Neural progenitor cell (in vitro differentiated cells): ENCODE data around the gene ALDH5A1. TPM values are rescaled to one million over a fixed set of nuclear protein-coding genes. Genes with fewer than 3 reads are reported as not detected.

ENCODE experiments used
- DNase-seq: peaks from one replicate; pipeline ENCODE4 v3.0.0-alpha.2; 2016; ENCODE audit warnings: low spot score
- H2AFZ ChIP-seq: fragments of 200-600 bp; sonication (generic); replicated peaks from 2 replicates; pipeline ENCODE4 v1.6.1; 2016; ENCODE audit warnings: antibody characterized with exemption
- H3F3A ChIP-seq: fragments of 200-600 bp; sonication (generic); 2 replicates; pipeline ENCODE4 v1.6.1; 2016; ENCODE audit warnings: antibody characterized with exemption, low read depth
- H3K27ac ChIP-seq: fragments of 200-600 bp; sonication (generic); 2 replicates; pipeline ENCODE4 v1.5.1; 2016; ENCODE audit warnings: mild to moderate bottlenecking
- H3K27me3 ChIP-seq: fragments of 200-600 bp; sonication (generic); 2 replicates; pipeline ENCODE4 v1.6.1; 2016; ENCODE audit warnings: mild to moderate bottlenecking, moderate library complexity
- H3K36me3 ChIP-seq: fragments of 200-600 bp; sonication (generic); 2 replicates; pipeline ENCODE4 v1.5.1; 2016
- H3K4me1 ChIP-seq: fragments of 200-600 bp; sonication (generic); 2 replicates; pipeline ENCODE4 v1.6.1; 2016; ENCODE audit warnings: mixed run types
- H3K4me2 ChIP-seq: fragments of 200-600 bp; sonication (generic); 2 replicates; pipeline ENCODE4 v1.6.1; 2016
- H3K4me3 ChIP-seq: fragments of 200-600 bp; sonication (generic); 2 replicates; pipeline ENCODE4 v1.5.1; 2016
- H3K79me2 ChIP-seq: fragments of 200-600 bp; sonication (generic); 2 replicates; pipeline ENCODE4 v1.6.1; 2016; ENCODE audit warnings: low read depth
- H3K9ac ChIP-seq: fragments of 200-600 bp; sonication (generic); 2 replicates; pipeline ENCODE4 v1.6.1; 2016
- H3K9me3 ChIP-seq: fragments of 200-600 bp; sonication (generic); 2 replicates; pipeline ENCODE4 v1.5.1; 2016; ENCODE audit warnings: low read depth
- H4K20me1 ChIP-seq: fragments of 200-600 bp; sonication (generic); 2 replicates; pipeline ENCODE4 v1.6.1; 2016; ENCODE audit warnings: low read depth
- H3K27ac Mint-ChIP-seq: 3 replicates; pipeline ENCODE4 v1.8.0; 2021; ENCODE audit warnings: mixed read lengths
- H3K27me3 Mint-ChIP-seq: 2 replicates; pipeline ENCODE4 v1.8.0; 2022; ENCODE audit warnings: low read depth, mild to moderate bottlenecking, inconsistent platforms, moderate library complexity, mixed read lengths; ENCODE audit not compliant: insufficient read depth
- H3K36me3 Mint-ChIP-seq: 3 replicates; pipeline ENCODE4 v1.8.0; 2021; ENCODE audit warnings: mixed read lengths
- H3K4me1 Mint-ChIP-seq: 3 replicates; pipeline ENCODE4 v1.8.0; 2021; ENCODE audit warnings: mixed read lengths
- H3K4me3 Mint-ChIP-seq: 3 replicates; pipeline ENCODE4 v1.8.0; 2021; ENCODE audit warnings: mild to moderate bottlenecking, moderate library complexity, mixed read lengths
- H3K9me3 Mint-ChIP-seq: 3 replicates; pipeline ENCODE4 v1.8.0; 2020; ENCODE audit warnings: mixed read lengths
- CTCF ChIP-seq: fragments of 200-600 bp; sonication (generic); IDR thresholded peaks from 2 replicates; pipeline ENCODE4 v1.5.1; 2017; ENCODE audit warnings: antibody characterized with exemption, mild to moderate bottlenecking
- EZH2 ChIP-seq: fragments of 200-600 bp; sonication (generic); IDR thresholded peaks from 2 replicates; pipeline ENCODE4 v1.6.1; 2017; ENCODE audit warnings: antibody characterized with exemption, mild to moderate bottlenecking, moderate library complexity
- EZH2phosphoT487 ChIP-seq: fragments of 200-600 bp; sonication (generic); IDR thresholded peaks from 2 replicates; pipeline ENCODE4 v1.6.1; 2017; ENCODE audit warnings: antibody characterized with exemption
- total RNA-seq: library from RNA; depleted of rRNA; stranded (reverse); fragments of >200 nt; gene quantifications from 2 replicates; pipeline ENCODE4 v1.2.3, GENCODE V29; 2015; ENCODE audit warnings: low replicate concordance

ALDH5A1 gene
- total RNA-seq, 1 donor from 2014 or later, result 10.8 TPM

GRCh38 chr6:24458941-24459340 lies 35.8 kb upstream of the ALDH5A1 start:
- no peaks in the 10 kb centered on the region for H3K4me1 Mint-ChIP-seq
- Histone ChIP-seq H3K36me3 (no peaks in the 10 kb centered on the region), H3K4me2 (no peak overlapping the region), H3K79me2 (no peaks in the 10 kb centered on the region), H3K9me3 (no peaks in the 10 kb centered on the region), H2AFZ (no peak overlapping the region), H3K27ac (no peak overlapping the region), H3K27me3 (no peaks in the 10 kb centered on the region), H3F3A (no peaks in the 10 kb centered on the region), H4K20me1 (no peaks in the 10 kb centered on the region), H3K4me1 (no peaks in the 10 kb centered on the region), H3K9ac (no peak overlapping the region), H3K4me3 (no peak overlapping the region)
- TF ChIP-seq EZH2phosphoT487 (no peak), CTCF (no peak), EZH2 (no peak)
- H3K4me3 Mint-ChIP-seq, result no peak overlapping the region
- no peak for DNase-seq
- H3K27me3 Mint-ChIP-seq, result peaks cover 3% of the 10 kb centered on the region
- H3K27ac Mint-ChIP-seq, result no peak overlapping the region
- H3K36me3 Mint-ChIP-seq, result peaks cover 3% of the 10 kb centered on the region
- H3K9me3 Mint-ChIP-seq, result no peaks in the 10 kb centered on the region

GRCh38 chr6:24460966-24461365 lies 33.8 kb upstream of the ALDH5A1 start:
- Histone ChIP-seq H3K4me3 (no peak overlapping the region), H3K79me2 (no peaks in the 10 kb centered on the region), H3K27me3 (no peaks in the 10 kb centered on the region), H3F3A (no peaks in the 10 kb centered on the region), H3K9me3 (no peaks in the 10 kb centered on the region), H3K27ac (no peak overlapping the region), H3K4me2 (no peak overlapping the region), H4K20me1 (no peaks in the 10 kb centered on the region), H3K9ac (no peak overlapping the region), H3K4me1 (no peaks in the 10 kb centered on the region), H2AFZ (no peak overlapping the region), H3K36me3 (no peaks in the 10 kb centered on the region)
- no peaks in the 10 kb centered on the region for H3K36me3 Mint-ChIP-seq
- H3K27ac Mint-ChIP-seq, result no peak overlapping the region
- H3K9me3 Mint-ChIP-seq, result no peaks in the 10 kb centered on the region
- TF ChIP-seq EZH2 (no peak), EZH2phosphoT487 (no peak), CTCF (no peak)
- H3K4me3 Mint-ChIP-seq, result no peak overlapping the region
- DNase-seq, result no peak
- H3K4me1 Mint-ChIP-seq, result no peaks in the 10 kb centered on the region
- no peaks in the 10 kb centered on the region for H3K27me3 Mint-ChIP-seq

- H3K9ac ChIP-seq, result no peak overlapping the region
- no peaks in the 10 kb centered on the region for H3K36me3 ChIP-seq
- H3K4me2 ChIP-seq, result no peak overlapping the region
- TF ChIP-seq EZH2 (no peak), EZH2phosphoT487 (no peak), CTCF (no peak)
- H3K79me2 ChIP-seq, result no peaks in the 10 kb centered on the region
- no peaks in the 10 kb centered on the region for H3F3A ChIP-seq
- no peaks in the 10 kb centered on the region for H3K27me3 Mint-ChIP-seq
- no peaks in the 10 kb centered on the region for H3K4me1 Mint-ChIP-seq
- H3K27ac ChIP-seq, result no peak overlapping the region
- no peak overlapping the region for H3K27ac Mint-ChIP-seq
- H3K9me3 ChIP-seq, result no peaks in the 10 kb centered on the region
- H2AFZ ChIP-seq, result no peak overlapping the region
- H4K20me1 ChIP-seq, result no peaks in the 10 kb centered on the region
- no peaks in the 10 kb centered on the region for H3K4me1 ChIP-seq
- no peaks in the 10 kb centered on the region for H3K9me3 Mint-ChIP-seq
- DNase-seq, result no peak
- H3K36me3 Mint-ChIP-seq, result no peaks in the 10 kb centered on the region
- H3K27me3 ChIP-seq, result no peaks in the 10 kb centered on the region
- no peak overlapping the region for H3K4me3 Mint-ChIP-seq
- H3K4me3 ChIP-seq, result no peak overlapping the region
These were observed 30.3 kb upstream of the ALDH5A1 start for GRCh38 chr6:24464253-24465038.
